Erythroblast (primary cell): ENCODE results near the gene CTNNA2.

Experiments
- GATA1 ChIP-seq: IDR thresholded peaks from 2 replicates; pipeline ENCODE4 v1.6.1; 2011; ENCODE audit warnings: low read depth, mild to moderate bottlenecking, control low read depth, low read length, moderate library complexity
- POLR2A ChIP-seq: IDR thresholded peaks from 2 replicates; pipeline ENCODE4 v1.6.1; 2011; ENCODE audit warnings: mild to moderate bottlenecking, low read length

- no peak for TF ChIP-seq POLR2A
- no peak for TF ChIP-seq GATA1
Observed at GRCh38 chr2:79697200-79697599, 184.3 kb downstream of the CTNNA2 start.
